ENCODE results near the gene HSFX4. TPM values are rescaled to one million over a fixed set of nuclear protein-coding genes. Genes with fewer than 3 reads are reported as not detected.

The HSFX4 gene, protein sequence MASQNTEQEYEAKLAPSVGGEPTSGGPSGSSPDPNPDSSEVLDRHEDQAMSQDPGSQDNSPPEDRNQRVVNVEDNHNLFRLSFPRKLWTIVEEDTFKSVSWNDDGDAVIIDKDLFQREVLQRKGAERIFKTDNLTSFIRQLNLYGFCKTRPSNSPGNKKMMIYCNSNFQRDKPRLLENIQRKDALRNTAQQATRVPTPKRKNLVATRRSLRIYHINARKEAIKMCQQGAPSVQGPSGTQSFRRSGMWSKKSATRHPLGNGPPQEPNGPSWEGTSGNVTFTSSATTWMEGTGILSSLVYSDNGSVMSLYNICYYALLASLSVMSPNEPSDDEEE
- not detected in 2 replicates for total RNA-seq (2014; rRNA removed; shearing (Covaris generic))

DNA sequence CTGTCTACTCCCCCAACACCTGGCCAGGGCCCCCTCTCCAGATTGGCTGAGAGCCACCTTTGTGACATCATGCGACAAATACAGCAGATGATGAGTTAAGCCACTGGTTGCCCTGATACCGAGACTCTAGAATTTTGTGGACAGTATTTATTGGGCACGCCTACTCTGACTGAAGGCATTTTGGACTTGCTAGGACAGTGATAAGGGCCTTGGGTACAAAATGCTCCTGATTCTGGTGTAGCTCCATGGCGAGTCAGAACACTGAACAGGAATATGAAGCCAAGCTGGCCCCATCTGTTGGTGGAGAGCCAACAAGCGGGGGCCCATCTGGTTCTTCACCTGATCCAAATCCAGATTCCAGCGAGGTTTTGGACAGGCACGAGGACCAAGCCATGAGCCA lies at the start of gene HSFX4:
Gene HSFX4 (plus strand): TSS at position 174 of the 400 bp plus-strand sequence. CDS start 72 bp downstream, at position 246.

DNA sequence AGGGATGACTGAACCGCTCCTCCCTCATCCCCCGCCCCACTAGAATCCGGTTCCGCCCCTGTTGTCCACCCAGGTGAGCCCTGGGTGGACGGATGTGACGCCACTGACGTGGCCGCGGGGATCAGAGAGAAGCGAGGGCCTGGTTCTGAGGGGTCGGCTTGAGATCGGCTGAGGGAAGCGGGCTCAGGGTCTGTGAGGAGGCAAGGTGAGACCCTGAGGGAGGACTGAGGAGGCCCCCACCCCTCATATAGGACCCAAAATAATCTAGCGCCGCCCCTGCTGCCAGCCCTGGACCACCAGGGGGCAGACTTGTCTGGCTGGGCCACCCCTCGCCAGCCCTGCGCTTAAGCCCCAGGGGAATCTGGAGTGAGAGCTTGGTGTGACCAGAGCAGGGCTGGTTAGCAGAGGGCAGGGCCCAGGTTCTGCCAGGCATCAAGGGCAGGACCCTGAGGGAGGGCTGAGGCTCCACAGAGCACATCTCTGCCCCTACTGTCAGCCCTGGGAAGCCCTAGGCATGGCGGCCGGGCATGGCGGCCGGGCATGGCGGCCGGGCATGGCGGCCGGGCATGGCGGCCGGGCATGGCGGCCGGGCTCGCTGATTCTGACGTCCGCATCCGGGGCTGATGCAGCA lies 48.2 kb upstream of the HSFX4 start, which contains the start of gene MAGEA8:
Gene MAGEA8 (plus strand): TSS at position 103 of the 631 bp plus-strand sequence. CDS start 3,090 bp downstream, outside the sequence.

DNA sequence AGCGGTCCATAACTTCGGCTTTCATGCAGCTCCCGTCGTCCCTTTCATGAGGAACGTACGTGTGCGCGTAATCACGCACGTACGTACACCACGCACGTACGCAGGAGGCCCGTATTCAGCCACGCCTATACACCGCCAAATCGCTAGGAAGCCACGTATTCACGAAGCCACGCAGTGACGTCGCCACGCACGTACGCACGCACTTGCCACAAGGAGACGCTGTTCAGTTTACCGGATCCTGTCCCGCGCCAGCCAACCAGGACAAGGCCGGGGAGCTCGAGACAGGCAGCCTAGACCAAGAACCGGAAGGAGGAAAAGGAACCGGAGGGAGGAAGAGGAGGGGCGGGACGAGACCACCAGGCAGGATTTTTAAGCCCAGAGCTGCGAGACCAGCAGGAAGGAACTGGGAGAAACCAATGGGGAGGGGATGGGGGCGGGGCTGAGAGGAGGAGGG lies 9.1 kb downstream of the HSFX4 start, which contains the start of gene EOLA2:
Gene EOLA2 (minus strand): TSS at position 65 of the 454 bp plus-strand sequence. CDS start 4,617 bp downstream, outside the sequence.

Other genes starting within 250 kb of the HSFX4 start
- gene MAGEA11, start 217.5 kb upstream of the HSFX4 start, total RNA-seq (2014; rRNA removed; shearing (Covaris generic)) = 34.9 and 38.3 TPM in 2 replicates
- gene HSFX1, start 155.5 kb upstream of the HSFX4 start, total RNA-seq (2014; rRNA removed; shearing (Covaris generic)) = 0.11 and 0.29 TPM in 2 replicates
- not detected in 2 replicates for gene MAGEA9, start 147.6 kb upstream of the HSFX4 start, total RNA-seq (2014; rRNA removed; shearing (Covaris generic))
- not detected in 2 replicates for gene MAGEA8, start 48.4 kb upstream of the HSFX4 start, total RNA-seq (2014; rRNA removed; shearing (Covaris generic))
- 23.9 and 35.2 TPM in 2 replicates for gene EOLA2, start 8.9 kb downstream of the HSFX4 start, total RNA-seq (2014; rRNA removed; shearing (Covaris generic))